Measurements from ENCODE around the gene SLC38A9.

Gene SLC38A9

DNA sequence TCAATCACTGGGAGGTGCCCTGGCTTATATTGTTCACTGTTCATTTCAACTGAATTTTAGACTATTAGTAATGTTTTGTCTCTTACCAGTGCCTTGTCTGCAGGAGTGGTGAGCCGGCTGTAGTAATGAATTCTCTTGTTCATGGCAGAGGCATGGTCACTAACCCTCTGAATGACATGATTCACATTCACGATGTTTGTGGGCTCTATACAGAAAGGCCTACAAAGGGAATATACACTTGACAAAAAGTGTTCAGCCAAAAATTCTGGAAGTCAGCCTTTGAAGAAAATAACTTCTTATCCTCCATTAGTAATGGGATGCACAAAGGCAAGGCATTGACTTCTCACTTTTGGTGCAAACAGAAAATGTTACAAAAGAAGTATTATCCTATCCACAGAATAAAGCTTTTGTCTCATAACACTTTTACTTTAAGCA is 39.6 kb downstream of the SLC38A9 start:
- no peak for TF ChIP-seq EZH2 (IDR thresholded peaks at IDR 0.05; ENCODE audit: borderline replicate concordance, low read length)
- TF ChIP-seq, protein P1, sequence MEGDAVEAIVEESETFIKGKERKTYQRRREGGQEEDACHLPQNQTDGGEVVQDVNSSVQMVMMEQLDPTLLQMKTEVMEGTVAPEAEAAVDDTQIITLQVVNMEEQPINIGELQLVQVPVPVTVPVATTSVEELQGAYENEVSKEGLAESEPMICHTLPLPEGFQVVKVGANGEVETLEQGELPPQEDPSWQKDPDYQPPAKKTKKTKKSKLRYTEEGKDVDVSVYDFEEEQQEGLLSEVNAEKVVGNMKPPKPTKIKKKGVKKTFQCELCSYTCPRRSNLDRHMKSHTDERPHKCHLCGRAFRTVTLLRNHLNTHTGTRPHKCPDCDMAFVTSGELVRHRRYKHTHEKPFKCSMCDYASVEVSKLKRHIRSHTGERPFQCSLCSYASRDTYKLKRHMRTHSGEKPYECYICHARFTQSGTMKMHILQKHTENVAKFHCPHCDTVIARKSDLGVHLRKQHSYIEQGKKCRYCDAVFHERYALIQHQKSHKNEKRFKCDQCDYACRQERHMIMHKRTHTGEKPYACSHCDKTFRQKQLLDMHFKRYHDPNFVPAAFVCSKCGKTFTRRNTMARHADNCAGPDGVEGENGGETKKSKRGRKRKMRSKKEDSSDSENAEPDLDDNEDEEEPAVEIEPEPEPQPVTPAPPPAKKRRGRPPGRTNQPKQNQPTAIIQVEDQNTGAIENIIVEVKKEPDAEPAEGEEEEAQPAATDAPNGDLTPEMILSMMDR (IDR thresholded peaks at IDR 0.05; ENCODE audit: low read length): no peak
- H3K79me2 ChIP-seq (ENCODE audit: insufficient read depth, low read length): no peaks in the 10 kb centered on the region
- no peak overlapping the region for H3K9ac ChIP-seq (ENCODE audit: low read length)
- no peak overlapping the region for H3K4me2 ChIP-seq (ENCODE audit: low read length)
- H2AFZ ChIP-seq (ENCODE audit: low read length): no peak overlapping the region
- H3K27ac ChIP-seq (ENCODE audit: low read depth, low read length, poor library complexity, severe bottlenecking): no peak overlapping the region
- no peaks in the 10 kb centered on the region for H3K27me3 ChIP-seq (ENCODE audit: insufficient read depth, low read length)
- no peaks in the 10 kb centered on the region for H3K4me1 ChIP-seq (ENCODE audit: insufficient read depth, low read length, severe bottlenecking)
- no peaks in the 10 kb centered on the region for H3F3A ChIP-seq (ENCODE audit: insufficient read depth, low read length)
- H3K36me3 ChIP-seq (ENCODE audit: insufficient read depth, low read length): no peaks in the 10 kb centered on the region
- no peaks in the 10 kb centered on the region for H3K9me3 ChIP-seq (ENCODE audit: low read length)
- no peaks in the 10 kb centered on the region for H4K20me1 ChIP-seq (ENCODE audit: insufficient read depth, low read length)
- H3K9me2 ChIP-seq (ENCODE audit: low read depth, low read length): no peaks in the 10 kb centered on the region
- H3K4me3 ChIP-seq (ENCODE audit: low read depth, low read length, poor library complexity, severe bottlenecking): no peak overlapping the region

DNA sequence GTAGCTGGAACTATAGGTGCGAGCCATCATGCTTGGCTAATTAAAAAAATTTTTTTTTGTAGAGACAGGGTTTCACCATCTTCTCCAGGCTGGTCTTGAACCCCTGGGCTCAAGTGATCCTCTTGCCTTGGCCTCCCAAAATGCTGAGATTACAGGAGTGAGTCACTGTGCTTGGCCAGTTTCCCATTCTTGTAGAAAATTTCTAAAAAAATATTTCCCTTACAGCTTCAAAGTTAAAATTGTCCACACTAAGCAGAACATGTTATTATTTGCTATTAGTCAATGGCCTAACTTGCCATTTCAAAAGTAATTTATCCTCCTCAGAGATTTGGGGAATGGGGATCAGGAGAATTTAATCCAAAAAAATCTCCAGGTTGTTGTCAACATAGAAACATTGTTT is 40.1 kb downstream of the SLC38A9 start:
- Histone ChIP-seq H3K79me2 (ENCODE audit: insufficient read depth, low read length) (no peaks in the 10 kb centered on the region), H3K4me1 (ENCODE audit: insufficient read depth, low read length, severe bottlenecking) (no peaks in the 10 kb centered on the region), H3F3A (ENCODE audit: insufficient read depth, low read length) (no peaks in the 10 kb centered on the region), H3K4me2 (ENCODE audit: low read length) (no peak overlapping the region), H3K27me3 (ENCODE audit: insufficient read depth, low read length) (no peaks in the 10 kb centered on the region), H3K9ac (ENCODE audit: low read length) (no peak overlapping the region), H3K9me2 (ENCODE audit: low read depth, low read length) (no peaks in the 10 kb centered on the region), H2AFZ (ENCODE audit: low read length) (no peak overlapping the region), H3K36me3 (ENCODE audit: insufficient read depth, low read length) (no peaks in the 10 kb centered on the region), H3K4me3 (ENCODE audit: low read depth, low read length, poor library complexity, severe bottlenecking) (no peak overlapping the region), H4K20me1 (ENCODE audit: insufficient read depth, low read length) (no peaks in the 10 kb centered on the region), H3K9me3 (ENCODE audit: low read length) (no peaks in the 10 kb centered on the region), H3K27ac (ENCODE audit: low read depth, low read length, poor library complexity, severe bottlenecking) (no peak overlapping the region)
- TF ChIP-seq, protein P1 (IDR thresholded peaks at IDR 0.05; ENCODE audit: low read length): no peak
- TF ChIP-seq EZH2 (IDR thresholded peaks at IDR 0.05; ENCODE audit: borderline replicate concordance, low read length): no peak

DNA sequence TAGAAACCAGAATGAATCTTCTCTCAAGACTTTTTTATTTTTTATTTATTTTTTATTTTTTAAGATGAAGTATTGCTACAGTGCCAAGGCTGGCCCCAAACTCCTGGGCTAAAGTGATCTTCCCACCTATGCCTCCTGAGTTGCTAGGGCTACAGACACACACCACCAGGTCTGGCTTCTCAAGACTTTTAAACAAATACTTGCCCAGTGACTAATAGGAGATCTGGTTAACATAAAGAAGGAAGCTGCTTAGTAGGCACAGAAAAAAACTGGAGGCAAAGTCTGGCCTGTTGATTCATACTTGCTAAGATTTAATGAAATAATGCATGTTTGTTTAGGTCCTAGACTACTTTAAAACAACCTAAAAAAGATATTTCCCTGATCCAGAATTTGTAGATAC is 43.8 kb downstream of the SLC38A9 start:
- H3F3A ChIP-seq (ENCODE audit: insufficient read depth, low read length): no peaks in the 10 kb centered on the region

More for the DNA sequence above, 43.8 kb downstream of the SLC38A9 start:
- H3K4me2 ChIP-seq (ENCODE audit: low read length): no peak overlapping the region
- H4K20me1 ChIP-seq (ENCODE audit: insufficient read depth, low read length): no peaks in the 10 kb centered on the region
- H3K4me1 ChIP-seq (ENCODE audit: insufficient read depth, low read length, severe bottlenecking): no peaks in the 10 kb centered on the region
- H3K9ac ChIP-seq (ENCODE audit: low read length): no peak overlapping the region
- no peaks in the 10 kb centered on the region for H3K9me3 ChIP-seq (ENCODE audit: low read length)
- no peaks in the 10 kb centered on the region for H3K79me2 ChIP-seq (ENCODE audit: insufficient read depth, low read length)
- TF ChIP-seq EZH2 (IDR thresholded peaks at IDR 0.05; ENCODE audit: borderline replicate concordance, low read length): no peak
- TF ChIP-seq, protein P1 (IDR thresholded peaks at IDR 0.05; ENCODE audit: low read length): no peak
- H3K27ac ChIP-seq (ENCODE audit: low read depth, low read length, poor library complexity, severe bottlenecking): no peak overlapping the region
- no peak overlapping the region for H3K4me3 ChIP-seq (ENCODE audit: low read depth, low read length, poor library complexity, severe bottlenecking)
- no peaks in the 10 kb centered on the region for H3K36me3 ChIP-seq (ENCODE audit: insufficient read depth, low read length)
- no peak overlapping the region for H2AFZ ChIP-seq (ENCODE audit: low read length)
- H3K27me3 ChIP-seq (ENCODE audit: insufficient read depth, low read length): no peaks in the 10 kb centered on the region
- H3K9me2 ChIP-seq (ENCODE audit: low read depth, low read length): no peaks in the 10 kb centered on the region

Measured in OCI-LY1 (cell line).